ENCODE data around the gene PANK4.

Gene PANK4

DNA sequence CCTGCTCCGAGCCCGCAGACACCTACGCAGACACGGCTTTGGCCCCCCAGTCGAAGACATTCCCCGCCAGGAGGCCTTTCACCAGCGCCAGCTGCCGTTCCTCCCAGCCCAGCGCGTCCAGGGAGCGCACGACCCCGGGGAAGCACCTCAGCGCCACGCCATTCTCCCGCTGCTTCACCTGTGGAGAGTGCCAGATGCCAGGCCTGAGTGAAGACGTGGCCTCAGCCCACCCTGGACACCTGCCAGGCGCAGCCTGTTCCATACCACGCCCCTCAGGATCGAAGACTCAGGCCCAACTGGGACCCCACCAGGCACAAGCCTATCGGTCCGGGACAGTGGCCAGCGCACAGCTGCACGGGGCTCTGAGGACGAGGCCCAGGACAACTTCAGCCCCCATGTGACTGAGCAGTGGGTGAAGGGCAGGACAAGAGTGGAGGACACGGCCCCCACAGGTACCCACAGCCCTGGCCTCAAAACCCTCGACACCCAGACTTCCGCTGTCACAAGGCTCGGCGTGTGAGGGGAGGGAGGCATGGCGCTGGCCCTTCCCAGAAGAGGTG, 13.5 kb downstream of the PANK4 start:
- ATAC-seq (no peak), DNase-seq (no peak)

DNA sequence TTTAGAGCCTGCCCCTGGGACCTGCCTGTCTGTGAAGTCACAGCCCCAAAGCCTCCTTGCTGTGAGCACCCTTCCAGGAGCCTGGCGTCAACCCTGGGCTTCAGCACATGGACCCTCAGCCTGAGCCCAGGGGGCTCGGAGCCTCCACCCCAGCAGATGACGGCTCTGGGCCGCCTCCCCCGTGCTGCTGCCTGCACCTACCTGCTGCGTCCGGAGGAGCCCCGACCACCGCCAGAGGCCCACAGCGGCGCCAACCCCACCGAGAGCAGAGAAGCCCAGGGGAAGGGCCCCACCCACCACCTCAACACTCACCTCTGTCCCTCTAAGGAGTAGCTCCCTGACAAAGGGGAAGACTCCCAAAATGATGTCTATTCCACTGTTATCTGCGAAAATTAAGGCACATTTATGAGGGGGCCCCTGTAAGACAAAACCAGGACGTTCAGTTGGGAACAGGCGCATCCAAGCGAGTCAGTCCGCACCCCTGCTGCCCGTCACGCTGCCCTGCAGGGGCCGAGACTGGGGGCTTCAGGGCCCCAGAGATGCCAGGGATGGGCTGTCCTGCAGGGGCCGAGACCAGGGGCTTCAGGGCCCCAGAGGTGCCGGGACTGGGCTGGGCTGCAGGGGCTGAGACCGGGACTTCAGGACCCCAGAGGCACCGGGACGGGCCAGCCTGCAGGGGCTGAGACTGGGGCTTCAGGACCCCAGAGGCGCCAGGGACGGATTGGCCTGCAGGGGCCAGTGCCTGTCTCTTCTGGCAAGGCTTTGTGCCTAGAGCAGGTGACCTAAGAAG, 15.8 kb downstream of the PANK4 start:
- no peak for ATAC-seq
- no peak for DNase-seq

DNA sequence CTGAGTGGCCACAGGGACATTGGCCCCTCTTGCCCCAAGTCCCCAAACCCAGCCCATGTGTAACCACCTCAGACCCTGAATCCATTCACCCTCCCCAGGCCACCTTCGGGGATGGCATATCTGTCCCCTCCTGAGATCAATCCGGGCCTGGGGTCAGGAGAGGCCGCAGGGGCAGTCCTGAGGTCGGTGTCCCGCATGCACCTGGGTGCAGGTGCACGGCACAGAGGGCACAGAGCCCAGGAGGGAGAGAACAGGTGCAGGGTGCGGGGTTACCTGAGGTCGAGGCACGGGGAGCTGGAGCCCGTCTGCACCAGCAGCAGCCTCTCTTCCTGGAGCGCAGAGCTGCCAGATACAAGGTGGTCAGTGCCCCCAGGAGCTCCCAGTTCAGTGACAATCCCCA, 16.8 kb downstream of the PANK4 start:
- ATAC-seq (no peak), DNase-seq (no peak)

DNA sequence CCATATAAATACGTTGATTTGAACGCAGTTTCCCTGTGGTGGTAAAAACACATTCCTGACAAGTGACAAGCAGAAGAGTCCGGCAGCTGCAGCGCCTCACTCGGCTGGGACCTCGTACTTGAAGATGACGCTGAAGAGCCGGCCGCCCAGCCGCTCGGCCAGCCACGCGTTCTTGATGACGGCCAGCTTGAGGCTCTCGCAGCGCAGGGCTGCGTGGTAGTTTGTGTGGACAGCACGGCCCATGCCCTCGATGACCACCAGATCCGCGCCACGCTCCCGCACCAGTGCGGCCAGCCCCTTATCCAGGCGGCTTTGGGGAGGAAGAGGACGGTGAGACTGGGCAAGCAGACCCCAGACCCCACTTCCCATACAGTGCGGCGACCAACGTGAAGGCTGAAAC, 17.6 kb downstream of the PANK4 start:
- no peak for ATAC-seq
- no peak for DNase-seq

DNA sequence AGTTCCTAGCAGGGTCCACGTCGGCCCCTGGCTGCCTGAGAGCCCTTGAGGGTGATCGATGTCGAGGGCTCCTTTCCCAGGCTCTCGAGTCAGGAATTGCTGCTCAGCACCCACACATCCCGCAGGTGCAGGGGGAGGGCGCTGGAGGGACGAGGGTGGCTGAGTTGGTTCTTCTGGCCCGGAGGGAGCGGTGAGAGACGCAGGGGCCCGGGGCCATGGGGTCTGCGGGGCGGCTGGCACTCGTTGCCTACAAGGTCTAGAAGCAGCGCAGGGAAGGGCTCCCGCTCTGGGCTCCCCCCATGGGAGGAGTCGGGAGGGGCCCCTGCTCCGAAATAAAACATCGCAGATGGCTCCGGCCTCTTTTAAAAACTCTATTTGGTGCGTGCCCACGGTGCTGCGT, 18.2 kb downstream of the PANK4 start:
- ATAC-seq = no peak
- no peak for DNase-seq

DNA sequence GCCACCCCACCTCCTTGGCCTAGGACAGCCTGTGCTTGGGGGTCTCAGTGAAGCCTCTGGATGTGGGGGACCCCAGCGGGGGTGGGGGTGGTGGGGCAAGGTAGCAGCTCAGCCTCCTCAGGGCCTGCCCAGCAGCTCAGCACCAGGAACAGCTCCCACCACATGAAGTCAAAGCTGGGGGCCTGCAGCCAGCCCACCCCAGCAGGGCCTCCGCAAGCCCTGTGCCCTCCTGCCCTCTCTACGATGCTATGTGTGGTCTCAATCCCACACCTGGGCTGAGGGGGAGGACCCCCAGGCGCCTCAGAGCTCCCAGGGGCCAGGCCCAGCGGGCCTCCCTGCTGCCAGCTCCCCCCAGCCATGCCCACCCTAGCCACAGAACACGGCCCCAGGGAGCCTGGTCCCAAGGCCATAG, 18.6 kb downstream of the PANK4 start:
- DNase-seq (no peak), ATAC-seq (peak; percentile 10)

DNA sequence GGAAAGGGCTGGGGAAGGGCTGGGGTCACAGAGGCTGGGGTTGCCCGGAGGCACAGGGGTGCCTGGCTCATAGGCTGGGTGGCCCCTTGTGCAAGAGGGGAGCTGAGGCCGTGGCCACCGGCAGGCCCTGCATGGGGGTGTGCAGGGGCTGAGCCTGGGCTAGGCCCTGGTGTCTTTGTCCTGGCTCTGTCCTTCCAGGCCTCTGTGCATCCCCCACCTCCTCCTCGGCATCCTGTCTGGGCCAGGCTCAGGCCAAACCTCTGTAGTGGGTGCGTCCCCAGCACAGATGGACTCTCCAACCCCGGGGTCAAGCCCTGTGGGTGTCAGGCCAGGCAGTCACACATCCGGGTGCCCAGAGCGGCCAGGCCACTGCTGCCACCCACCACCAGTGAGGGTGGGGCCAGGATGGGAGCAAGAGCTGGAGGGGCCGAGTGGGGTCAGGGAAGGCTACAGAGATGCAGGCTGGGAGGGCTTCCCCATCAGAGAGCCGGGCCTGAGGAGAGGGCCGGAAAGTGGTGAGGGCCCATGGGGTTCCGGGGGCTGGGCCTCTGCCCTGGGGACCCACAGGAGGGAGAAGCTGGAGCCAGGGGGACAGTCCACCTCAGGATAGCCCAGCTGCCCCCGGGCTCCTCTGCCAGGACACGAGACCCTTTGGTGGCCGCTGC, 19.4 kb downstream of the PANK4 start:
- DNase-seq = no peak
- ATAC-seq = no peak

DNA sequence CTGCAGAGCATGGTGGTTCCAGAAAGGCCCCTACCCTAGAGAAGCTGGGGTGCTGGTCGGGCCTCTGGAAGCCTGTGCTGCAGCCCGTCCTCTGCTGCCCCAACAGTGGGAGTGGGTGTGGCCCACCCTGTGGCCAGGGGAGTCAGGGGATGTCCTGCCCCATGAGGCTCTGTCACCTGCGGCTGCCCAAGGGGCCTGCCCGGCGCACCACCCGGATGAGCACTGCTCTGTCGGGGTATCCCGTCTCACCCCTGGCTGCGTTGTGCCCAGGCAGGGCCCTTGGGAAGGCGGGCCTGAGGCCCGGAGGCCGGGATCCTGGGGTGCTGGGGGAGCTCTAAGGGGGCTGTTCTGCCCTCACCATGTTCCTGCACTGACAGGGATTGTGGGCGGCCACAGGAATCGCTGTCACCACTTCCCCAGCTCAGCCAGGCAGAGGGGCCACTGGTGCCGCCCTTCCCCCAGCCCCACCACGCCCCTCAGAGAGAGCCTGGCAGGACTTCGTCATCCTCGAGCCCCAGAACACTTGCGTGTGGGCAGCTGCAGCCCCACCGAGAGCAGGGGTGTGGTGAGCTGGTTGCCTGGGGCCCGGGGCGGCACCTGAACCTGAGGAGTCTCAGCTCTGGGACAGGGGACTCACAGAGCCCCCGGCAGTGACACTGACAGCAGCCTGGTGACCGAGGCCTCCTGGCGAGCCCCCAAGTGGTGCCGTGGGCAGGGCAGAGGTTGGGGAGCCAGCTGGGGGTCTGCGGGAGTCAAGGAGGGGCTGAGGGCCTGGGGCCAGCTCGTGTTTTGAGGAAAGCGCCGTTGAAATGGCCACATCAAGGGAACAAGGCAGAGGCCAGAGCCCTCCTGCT, 20.2 kb downstream of the PANK4 start:
- DNase-seq (no peak), ATAC-seq (no peak)

DNA sequence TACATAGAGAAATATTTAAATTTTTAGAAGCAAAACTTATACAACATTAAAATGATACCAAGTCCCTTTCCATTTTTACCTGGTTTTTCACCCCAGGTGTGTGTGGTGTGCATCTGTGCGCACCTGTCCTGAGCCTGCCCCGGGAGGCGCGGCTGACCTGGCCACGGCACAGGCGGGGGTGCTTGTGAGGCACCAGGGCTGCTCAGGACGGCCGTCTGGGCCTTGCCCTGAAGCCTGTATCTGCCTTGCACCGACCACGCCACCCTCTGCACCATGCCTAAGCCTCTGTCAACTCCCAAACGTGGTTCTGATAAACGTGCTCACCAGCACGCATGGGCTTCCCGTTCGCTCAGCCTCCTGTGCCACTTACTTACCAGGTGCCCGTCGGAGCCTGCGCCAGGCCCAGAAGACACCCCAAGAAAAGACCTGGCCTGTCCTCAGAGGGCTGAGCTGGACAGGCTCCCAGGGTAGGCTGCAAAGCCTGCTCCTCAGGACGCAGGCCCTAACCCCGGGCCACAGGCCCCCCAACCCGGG, 20.9 kb downstream of the PANK4 start:
- no peak for DNase-seq
- peak; percentile 6 for ATAC-seq

DNA sequence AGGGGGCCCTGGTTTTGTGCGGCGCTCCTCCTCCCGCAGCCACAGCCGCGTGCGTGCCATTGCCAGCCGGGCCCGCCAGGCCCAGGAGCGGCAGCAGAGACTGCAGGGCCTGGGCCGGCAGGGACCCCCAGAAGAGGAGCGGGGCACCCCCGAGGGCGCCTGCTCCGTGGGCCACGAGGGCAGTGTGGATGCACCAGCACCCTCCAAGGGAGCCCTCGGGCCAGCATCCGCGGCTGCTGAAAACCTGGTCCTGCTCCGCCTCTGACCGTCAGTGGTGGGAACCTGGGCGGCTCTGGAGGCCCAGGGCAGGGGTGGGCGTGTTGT, 21.5 kb downstream of the PANK4 start:
- ATAC-seq (no peak), DNase-seq (no peak)

DNA sequence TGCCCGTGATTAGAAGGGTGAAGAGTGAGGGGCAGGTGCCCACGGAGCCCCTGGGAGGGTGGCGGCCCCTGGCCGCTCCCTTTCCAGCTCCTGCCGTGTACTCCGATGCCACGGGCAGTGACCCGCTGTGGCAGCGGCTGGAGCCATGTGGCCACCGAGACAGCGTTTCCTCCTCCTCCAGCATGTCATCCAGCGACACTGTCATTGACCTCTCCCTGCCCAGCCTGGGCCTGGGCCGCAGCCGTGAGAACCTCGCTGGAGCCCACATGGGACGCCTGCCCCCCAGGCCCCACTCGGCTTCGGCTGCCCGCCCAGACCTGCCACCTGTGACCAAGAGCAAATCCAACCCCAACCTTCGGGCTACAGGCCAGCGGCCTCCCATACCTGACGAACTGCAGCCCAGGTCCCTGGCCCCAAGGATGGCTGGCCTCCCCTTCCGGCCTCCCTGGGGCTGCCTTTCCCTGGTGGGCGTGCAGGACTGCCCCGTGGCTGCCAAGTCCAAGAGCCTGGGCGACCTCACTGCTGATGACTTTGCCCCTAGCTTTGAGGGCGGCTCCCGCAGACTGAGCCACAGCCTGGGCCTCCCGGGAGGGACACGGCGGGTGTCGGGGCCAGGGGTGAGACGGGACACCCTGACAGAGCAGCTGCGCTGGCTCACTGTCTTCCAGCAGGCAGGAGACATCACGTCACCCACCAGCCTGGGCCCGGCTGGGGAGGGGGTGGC, 22.0 kb downstream of the PANK4 start:
- ATAC-seq = no peak
- DNase-seq = no peak

DNA sequence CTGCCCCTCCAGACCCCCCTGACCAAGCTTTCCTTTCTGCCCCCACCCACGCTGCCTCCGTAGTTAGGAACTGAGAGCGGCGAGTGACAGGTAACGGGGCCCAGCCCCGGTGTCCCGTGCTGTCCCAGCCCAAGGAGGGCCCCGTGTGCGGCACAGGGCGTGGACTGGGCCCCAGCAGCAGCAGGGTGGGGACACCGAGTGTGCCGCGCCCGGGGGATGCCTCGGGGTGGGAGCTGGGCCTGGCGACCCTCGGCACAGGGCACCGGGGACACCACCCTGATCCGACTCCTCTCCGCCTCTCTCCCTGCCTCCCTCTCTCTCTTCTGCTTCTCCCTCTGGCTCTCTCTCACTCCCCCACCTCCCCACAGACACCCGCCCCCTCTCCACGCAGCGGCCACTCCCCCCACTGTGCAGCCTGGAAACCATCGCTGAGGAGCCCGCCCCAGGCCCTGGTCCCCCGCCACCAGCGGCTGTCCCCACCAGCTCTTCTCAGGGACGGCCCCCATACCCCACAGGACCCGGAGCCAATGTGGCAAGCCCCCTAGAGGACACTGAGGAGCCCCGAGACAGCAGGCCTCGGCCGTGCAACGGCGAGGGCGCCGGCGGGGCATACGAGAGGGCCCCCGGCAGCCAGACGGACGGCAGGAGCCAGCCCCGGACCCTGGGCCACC, 22.7 kb downstream of the PANK4 start:
- DNase-seq = no peak
- ATAC-seq = no peak

DNA sequence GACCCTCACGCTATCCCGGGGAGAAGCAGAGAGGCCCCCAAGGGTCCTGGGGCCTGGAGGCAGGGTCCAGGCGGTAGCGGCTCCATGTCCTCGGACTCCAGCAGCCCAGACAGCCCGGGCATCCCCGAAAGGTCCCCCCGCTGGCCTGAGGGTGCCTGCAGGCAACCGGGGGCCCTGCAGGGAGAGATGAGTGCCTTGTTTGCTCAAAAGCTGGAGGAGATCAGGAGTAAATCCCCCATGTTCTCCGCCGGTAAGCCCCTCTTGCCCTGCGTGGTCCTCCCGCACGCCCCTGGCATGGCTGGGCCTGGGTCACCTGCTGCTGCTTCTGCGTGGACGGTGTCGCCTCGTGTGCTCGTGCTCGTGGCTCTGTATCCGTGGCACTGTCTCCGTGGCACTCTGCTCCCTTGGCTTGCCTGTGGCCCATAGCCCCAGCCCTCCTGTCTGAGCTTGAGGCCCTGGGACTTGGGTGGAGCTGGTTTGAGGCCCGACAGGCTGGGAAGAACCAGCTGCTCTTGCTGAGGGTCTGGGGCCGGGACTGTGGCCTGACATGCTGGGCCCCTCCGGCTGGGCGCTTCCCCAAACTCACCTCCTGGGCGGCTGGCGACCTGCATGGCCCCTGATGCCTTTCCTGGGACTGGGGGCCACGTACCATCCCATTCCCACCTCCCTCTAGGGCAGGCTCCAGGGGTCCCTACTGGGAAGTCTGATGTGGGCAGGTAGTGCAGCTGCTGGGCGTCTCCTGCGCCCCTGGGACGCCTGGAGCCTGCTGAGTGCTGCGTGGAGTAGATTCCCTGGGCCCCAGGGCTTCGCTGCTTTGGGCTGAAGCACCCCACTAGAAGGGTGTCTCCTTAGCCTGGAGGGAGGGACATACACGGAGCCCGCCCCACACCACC, 23.5 kb downstream of the PANK4 start:
- DNase-seq (no peak), ATAC-seq (no peak)

DNA sequence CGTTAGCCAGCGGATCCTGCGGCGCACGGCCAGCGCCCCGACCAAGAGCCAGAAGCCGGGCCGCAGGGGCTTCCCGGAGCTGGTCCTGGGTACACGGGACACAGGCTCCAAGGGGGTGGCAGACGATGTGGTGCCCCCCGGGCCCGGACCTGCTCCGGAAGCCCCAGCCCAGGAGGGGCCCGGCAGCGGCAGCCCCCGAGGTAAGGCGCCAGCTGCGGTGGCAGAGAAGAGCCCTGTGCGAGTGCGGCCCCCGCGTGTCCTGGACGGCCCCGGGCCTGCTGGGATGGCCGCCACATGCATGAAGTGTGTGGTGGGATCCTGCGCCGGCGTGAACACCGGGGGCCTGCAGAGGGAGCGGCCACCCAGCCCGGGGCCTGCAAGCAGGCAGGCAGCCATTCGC, 24.2 kb downstream of the PANK4 start:
- no peak for DNase-seq
- ATAC-seq = no peak

DNA sequence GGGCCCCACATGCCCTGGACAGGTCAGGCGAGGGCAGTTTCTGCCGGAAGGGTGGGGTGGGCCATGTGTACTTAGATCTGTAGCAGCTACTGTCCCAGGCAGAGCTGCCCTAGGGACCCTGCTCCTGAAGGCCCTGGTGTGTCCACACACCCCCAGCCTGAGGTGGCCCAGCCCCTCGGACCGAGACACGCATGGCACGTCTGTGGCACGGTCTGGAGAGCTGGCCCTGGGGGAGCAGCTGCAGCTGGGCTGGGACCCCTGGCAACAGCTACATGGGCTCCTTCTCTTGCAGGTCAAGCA, 24.6 kb downstream of the PANK4 start:
- ATAC-seq (no peak), DNase-seq (no peak)

DNA sequence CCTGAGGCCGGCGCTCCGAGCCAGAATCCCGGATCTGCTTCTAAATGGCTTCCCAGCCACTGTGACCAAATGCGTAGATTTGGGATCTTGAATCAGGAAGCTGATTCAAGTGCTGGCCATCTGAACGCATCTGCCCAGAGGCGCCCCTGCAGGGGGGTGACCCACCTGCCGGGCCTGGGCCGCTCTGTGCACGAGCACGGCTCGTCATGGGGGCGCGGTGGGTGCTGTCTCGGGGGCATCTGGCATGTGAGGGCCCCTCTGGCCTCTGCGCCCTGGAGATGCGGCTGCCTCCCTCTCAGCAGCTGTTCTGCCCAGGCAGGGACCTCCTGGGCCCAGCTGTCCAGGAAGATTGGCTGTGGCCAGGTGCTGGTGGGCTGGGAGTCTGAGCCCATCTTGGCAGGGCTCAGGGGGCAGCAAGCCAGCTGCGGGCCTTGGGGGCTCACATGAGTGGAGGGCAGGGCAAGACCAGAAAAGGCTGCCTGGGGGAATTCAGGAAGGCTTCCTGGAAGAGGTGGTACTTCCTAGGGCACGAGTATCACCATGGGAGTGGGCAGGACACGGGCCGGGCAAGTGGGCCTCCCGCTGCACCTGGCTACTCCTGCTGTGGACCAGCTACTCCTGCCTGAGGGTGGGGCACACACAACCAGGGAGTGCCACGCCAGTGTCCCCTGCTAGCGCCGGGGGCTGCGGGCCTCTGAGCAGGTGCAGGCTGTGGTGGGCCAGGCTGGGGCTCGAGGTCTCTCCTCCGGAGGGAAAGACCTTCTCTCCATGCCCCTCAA, 25.2 kb downstream of the PANK4 start:
- ATAC-seq (no peak), DNase-seq (no peak)

DNA sequence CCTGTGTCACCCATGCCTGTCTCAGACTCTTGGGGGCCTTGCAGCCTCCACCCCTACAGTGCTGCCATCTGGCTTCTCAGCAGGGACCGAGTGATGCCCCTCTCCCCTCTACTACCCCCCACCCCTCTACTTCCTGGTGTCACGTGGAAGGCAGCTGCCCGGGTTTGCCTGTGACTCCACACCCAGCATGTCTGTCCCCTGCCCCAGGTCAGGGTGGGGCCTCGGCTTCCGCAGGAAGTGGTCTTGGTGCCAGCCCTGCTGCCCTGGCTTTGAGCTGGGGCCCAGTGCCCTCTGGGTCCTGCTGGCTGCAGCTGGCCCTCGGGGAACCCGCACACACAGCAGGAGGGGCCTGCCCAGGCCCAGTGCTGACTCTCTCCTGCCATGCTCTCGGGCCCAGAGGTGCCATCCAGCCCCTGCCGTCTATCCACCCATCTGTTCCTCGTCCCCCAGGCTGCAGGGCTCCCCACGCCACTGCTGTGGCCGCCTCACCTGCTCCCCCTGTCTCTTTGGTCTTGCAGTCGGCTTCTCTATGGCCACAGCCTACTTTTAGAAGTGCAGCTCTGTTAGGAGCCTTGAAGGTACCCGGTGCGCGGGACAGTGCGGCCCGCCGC, 26.3 kb downstream of the PANK4 start:
- ATAC-seq = peak; percentile 9
- no peak for DNase-seq

DNA sequence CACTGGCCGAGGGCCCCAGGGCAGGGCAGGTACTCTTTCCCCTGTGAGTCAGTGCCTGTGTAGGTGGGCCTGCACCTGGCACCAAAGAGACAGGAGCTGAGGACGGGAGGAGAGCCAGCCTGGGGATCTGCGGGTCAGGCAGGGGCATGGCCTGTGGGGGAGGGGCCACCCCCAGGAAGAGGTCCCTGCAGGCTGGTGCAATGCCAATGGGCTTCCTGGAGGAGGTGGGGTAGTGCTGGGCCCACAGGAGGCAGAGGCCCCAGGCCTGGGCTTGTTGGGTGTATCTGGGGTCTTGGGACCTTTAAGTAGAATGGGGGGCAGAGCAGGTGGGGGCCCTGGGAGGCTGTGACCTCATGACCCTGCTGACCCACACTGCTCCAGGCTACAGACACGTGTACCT, 27.1 kb downstream of the PANK4 start:
- DNase-seq (no peak), ATAC-seq (no peak)

DNA sequence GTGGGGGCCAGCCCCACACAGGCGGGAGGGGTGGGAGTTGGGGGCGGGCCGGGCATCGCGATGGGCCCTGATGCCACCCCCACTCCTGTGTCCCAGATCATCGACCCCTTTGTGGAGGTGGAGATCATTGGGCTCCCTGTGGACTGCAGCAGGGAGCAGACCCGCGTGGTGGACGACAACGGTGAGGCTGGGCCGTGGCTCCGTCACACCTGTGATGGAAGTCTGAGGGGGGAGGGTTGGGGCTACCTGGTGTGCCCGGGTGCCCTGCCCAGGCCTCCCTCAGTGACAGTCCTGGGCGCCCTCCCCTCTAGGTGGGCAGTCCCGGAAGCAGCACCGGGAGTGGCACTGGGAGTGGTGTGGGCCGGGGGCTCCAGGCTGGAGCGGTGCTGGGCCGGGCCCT, 27.7 kb downstream of the PANK4 start:
- ATAC-seq (no peak), DNase-seq (no peak)
